ENCODE measurements around the gene WFIKKN1.

GRCh38 chr16:608019-608418 is 22.8 kb upstream of the WFIKKN1 start:
- TF ChIP-seq CTCF (IDR thresholded peaks at IDR 0.05; ENCODE audit: low read length) (no peak), EZH2 (IDR thresholded peaks at IDR 0.05; ENCODE audit: borderline replicate concordance, low read length) (no peak)
